Measurements from ENCODE around the gene MED12.

DNA sequence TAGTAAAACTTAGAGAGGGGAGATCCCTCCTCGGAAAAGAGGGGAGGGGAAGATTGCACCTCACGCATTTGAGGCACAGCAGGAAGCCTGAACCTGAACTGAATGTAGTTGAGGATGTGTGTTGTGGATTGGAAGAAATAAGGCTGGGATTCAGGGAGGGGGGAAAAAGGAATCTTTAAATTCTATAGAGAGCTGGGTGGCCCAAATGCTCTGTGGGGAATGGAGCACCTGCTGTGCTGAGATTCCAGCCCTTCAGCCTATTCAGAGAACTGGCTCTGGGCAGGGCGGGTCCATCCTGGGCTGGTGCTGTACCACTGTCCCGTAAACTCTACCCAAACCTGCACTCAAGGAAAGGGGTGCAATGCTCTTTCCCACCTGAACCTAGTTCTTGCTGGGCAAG, 18.7 kb upstream of the MED12 start:
- TF ChIP-seq, protein P1, sequence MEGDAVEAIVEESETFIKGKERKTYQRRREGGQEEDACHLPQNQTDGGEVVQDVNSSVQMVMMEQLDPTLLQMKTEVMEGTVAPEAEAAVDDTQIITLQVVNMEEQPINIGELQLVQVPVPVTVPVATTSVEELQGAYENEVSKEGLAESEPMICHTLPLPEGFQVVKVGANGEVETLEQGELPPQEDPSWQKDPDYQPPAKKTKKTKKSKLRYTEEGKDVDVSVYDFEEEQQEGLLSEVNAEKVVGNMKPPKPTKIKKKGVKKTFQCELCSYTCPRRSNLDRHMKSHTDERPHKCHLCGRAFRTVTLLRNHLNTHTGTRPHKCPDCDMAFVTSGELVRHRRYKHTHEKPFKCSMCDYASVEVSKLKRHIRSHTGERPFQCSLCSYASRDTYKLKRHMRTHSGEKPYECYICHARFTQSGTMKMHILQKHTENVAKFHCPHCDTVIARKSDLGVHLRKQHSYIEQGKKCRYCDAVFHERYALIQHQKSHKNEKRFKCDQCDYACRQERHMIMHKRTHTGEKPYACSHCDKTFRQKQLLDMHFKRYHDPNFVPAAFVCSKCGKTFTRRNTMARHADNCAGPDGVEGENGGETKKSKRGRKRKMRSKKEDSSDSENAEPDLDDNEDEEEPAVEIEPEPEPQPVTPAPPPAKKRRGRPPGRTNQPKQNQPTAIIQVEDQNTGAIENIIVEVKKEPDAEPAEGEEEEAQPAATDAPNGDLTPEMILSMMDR (IDR thresholded peaks at IDR 0.05; ENCODE audit: low read depth, low read length): no peak
- TF ChIP-seq EZH2phosphoT487 (IDR thresholded peaks at IDR 0.05; ENCODE audit: low read depth): no peak

All from OCI-LY3 (cell line).